22Rv1 (cell line): ENCODE measurements around the gene OMA1.
A peak's percentile ranks its signal among the peaks of the same experiment; 100 is the strongest.

Experiments
- H3K27ac ChIP-seq: fragments of 450-650 bp; 2 replicates; pipeline ENCODE4 v1.5.1; 2017
- CTCF ChIP-seq: fragments of 450-650 bp; IDR thresholded peaks from 2 replicates; pipeline ENCODE4 v1.5.1; 2017; ENCODE audit warnings: mild to moderate bottlenecking
- ZFX ChIP-seq: fragments of 450-650 bp; IDR thresholded peaks from 2 replicates; pipeline ENCODE4 v1.6.1; 2017; ENCODE audit warnings: antibody characterized with exemption, borderline replicate concordance

The OMA1 gene

DNA sequence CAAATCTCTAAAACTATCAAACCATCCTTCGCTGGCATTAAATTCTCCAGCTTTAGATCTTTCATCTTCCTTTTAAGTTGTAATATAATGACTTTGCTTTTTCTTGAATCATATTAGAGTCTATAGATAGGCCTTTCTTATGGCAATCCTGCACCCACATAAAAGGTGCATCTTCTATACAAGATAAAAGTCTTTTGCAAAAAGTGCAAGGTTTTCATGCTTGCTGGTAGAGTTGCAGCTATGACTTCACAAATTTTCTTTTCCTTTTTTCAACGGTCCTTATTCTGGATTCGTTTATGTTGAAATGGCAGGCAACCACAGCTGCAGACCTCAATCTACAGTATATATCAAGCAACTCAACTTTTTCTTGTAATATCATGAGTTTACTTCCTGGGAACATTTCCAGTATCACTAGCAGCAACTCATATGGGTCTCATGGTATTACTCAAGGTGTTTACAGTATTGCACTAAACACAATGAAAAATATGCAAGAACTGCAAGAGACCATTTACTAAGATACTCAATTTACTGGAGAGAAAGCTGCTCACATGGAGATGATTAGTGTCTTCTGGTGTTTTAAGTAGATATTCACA, 22.1 kb downstream of the OMA1 start:
- H3K27ac ChIP-seq: no peak overlapping the region
- no peak for TF ChIP-seq ZFX
- no peak for TF ChIP-seq CTCF

DNA sequence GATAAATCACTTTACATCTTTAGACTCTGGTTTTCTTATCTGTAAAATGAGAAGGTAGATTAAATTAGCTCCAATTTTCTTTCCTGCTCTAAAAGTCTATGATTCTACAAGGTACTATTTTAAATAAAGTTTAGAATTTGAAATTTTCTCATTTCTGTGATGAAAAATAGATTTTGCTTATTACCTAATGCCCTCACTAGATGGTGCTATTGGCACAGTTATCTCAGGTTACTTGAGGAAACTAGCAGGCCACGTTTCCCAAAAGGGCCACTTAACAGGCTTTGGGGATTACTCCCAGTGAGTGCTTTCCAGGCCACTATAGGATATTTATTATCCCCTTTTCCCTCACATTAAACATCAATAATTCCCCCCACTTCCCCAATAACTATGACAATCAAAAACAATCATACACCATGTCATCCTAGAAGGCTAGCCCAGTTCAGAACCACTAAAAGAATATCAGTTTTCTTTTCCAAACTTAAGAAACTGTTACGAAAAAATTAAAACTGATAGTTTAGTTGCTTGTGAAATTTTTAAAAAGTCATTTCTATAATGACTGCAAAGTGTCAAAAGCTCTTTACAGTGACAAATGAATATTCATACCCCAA, 30.6 kb downstream of the OMA1 start:
- TF ChIP-seq CTCF (peak; percentile 80), ZFX (no peak)
- no peak overlapping the region for H3K27ac ChIP-seq

DNA sequence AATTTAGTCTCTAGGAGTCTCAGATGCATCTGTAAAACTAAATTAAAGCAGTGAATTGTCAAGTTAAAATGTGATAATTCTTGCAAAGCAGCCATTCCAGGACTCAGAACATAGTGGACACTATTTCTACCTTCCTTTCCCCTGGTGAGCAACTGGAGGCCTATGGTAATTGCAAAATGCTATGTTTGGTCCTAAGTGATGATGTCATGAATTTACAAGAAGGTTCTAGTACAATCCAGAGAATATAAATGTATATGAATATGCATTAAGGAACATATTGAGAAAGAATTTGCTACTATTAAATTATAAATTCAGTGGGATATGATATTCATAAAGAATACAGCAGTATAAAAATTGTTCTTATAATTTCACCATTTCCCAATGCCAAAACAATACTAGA, 32.6 kb downstream of the OMA1 start:
- H3K27ac ChIP-seq: no peak overlapping the region
- TF ChIP-seq CTCF: no peak
- no peak for TF ChIP-seq ZFX

- H3K27ac ChIP-seq: no peak overlapping the region
- TF ChIP-seq ZFX: no peak
- no peak for TF ChIP-seq CTCF
Measured at GRCh38 chr1:58508629-58509028, 37.9 kb downstream of the OMA1 start.

DNA sequence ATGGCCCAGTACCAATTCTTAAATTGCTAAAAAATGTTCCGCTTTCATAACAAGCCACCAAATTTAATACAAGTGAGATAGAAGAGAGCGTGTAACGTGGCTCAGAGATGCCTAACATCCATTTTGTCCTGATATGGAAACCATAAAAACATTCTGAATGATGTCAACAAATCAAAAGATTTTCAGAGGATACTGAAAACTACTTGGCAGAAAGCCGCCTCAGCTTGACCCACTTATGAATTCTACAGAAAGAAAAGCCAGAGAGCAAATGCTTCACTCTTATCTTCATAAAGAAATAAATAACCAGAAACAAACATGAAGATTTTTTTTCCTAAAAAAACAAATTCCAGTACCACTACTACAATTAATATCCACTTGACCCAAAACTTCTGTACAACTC, 41.2 kb downstream of the OMA1 start:
- H3K27ac ChIP-seq: no peak overlapping the region

GRCh38 chr1:58502519-58502918, 44.0 kb downstream of the OMA1 start:
- TF ChIP-seq CTCF (no peak), ZFX (no peak)
- H3K27ac ChIP-seq: no peak overlapping the region

More for the DNA sequence above, 41.2 kb downstream of the OMA1 start:
- TF ChIP-seq ZFX (no peak), CTCF (no peak)

- TF ChIP-seq ZFX (no peak), CTCF (no peak)
- H3K27ac ChIP-seq: no peak overlapping the region
Measured at GRCh38 chr1:58500043-58500442, 46.5 kb downstream of the OMA1 start.
